Cerebellar cortex (tissue), 1 donor: ENCODE data around the gene BMP8B.
"Not testable (repeated sequence)": the region's sequence is repeated elsewhere in the genome, so short reads cannot be mapped to it uniquely, and the experiment has no call there.

ENCODE experiments used
- DNase-seq: peaks from one replicate; pipeline ENCODE4 v3.0.0-alpha.2; 2015; ENCODE audit warnings: low spot score

Gene BMP8B

DNA sequence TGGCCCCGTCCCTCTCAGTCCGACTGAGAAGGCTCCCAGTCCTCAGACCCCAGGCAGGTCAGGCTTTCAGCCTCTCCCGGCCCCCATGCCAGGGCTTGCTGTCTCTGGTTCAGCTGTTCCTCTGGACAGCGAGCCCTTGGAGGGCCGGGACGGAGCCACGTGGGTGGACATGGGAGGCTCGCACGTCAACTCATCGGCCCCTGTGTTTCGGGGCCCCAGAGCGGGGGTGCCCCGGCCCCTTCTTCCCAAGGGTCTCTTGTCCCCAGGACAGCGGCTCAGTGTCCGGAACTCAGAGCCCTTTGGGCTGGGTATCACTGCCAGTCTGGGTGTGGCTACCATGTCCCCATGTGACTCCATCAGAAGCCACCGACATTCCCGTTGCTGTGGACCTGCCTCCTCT is 10.8 kb downstream of the BMP8B start:
- not testable (repeated sequence) for DNase-seq

DNA sequence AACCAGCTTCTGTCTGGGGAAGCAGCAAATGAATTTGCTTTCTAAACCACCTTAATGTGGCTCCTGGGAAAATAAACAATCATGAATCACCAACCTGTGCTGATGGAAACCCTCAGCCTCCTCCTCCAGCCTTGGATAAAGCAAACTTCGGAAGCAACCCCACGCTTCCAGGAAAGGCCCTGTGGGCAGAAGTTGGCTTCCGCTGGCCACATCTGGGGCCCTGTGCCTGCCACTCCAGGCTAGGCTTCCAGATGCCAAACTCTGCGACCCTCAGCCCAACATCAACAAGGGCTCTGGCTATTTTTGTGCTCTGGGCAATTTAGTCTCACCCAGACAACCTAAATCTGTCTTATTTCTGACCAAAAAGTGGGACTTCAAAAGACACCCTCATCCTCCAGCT is 11.4 kb downstream of the BMP8B start:
- no peak for DNase-seq

DNA sequence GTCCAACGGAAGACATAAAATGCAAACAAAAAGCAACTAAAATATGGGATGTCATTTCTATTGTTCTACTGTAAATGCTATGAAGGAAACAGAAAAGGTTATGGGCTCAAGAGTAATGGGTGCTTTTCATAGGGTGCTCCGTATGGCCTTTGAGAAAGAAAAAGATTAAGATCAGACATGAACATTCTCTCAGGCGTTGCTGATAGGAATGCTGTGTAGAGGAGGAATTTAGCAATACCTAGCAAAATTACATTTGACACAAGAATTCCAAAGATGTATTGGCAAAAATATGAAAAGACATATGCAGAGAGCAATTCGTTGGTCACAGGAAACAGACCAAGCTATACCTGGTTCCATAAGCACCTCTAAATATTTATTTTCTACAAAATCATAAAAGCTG is 11.8 kb downstream of the BMP8B start:
- DNase-seq = no peak

DNA sequence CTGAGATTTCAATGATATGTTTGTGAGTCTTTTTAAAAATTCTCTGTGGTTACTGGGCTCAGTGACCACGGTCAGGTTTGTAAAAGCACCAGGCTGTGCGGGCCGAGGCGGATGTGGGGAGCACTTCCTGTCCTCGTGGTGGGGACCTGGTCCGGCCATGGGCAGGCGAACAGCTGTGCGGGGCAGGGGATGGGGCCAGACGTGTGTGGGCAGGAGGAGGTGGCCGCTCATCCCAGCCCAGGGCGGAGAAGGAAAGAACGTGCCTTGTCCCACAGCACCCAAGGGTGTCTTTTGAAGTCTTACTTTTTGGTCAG is 12.3 kb downstream of the BMP8B start:
- DNase-seq = no peak

DNA sequence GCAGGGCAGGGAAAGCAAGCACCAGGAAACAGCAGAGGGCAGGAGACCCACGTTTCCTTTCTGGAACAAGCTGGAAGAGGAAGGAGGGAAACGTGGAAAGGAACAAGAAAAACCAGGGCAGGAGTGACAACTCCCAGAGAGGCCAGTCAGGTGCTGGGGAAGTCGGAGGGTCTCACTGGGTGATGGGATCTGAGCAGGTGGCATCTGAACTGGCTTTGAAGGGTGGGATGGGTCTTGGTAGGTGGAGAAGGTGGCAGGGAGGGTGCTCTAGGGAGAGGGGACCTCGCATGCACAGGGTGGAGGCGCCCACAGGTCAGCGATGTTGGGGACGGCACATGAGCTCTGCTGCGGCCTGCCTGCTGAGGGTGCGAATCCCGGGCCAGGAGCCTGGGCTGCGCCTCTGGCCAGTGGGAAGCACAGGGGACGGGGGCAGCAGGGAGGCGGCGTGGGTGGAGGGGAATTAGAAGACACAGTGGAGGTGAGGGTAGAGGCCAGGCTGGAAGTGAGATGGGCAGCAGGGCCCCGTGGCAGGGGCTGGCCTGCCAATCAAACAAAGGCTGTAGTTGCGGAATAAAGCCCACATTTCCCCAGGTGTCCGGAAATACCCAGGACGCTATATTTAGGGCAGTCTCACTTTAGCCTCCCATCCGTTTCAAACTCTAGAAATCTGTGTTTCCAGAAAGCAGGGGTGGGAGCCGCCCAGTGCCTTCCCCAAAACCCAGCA is 12.8 kb downstream of the BMP8B start:
- DNase-seq = not testable (repeated sequence)

DNA sequence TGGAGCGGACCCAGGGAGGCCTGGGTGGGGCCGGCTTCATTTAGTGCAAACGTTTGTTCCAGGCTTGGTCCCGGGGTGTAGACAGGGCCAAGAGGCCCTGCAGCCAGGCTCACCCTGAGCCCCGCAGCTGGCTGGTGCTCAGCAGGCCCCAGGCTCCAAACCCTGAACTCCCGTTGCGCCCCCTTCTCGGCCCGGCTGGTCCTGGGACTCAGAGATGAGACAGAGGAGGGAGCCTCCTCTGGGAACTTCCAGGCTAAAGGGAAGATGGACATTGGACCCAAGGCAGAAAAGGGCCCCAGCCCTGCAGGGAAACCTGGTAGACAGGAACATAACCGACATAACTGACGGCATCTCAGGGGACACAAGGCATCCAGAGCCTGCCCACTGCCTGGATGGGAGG is 13.5 kb downstream of the BMP8B start:
- not testable (repeated sequence) for DNase-seq

DNA sequence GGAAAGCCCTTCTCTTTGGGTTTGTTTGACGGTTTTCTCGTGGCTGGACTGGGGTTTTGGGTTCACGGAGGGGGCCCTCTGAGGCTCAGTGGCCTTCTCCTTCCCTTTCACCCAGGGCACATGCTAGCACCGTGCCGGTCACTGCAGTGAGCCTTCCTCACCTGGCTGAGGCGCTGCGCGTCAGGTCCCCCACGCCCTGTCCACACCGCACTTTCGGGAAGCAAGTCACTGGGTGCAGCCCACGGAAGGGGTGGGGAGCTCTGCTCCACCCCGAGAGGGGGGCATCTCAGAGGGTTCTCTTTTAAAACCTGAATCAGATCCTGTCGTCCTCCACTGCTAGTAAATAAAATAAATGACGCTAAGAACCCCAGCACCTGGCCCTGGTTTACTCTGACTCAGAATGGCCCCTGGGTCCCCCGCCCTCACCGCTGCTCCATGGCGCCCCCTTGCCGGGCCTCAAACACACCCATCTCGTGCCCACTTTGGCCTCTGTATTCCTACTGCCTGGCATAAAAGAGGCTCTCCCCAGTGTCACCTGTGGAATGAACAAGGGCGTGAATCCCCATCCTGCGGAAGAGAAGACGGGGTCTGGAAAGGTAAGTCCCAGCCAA is 15.2 kb downstream of the BMP8B start:
- DNase-seq = not testable (repeated sequence)

DNA sequence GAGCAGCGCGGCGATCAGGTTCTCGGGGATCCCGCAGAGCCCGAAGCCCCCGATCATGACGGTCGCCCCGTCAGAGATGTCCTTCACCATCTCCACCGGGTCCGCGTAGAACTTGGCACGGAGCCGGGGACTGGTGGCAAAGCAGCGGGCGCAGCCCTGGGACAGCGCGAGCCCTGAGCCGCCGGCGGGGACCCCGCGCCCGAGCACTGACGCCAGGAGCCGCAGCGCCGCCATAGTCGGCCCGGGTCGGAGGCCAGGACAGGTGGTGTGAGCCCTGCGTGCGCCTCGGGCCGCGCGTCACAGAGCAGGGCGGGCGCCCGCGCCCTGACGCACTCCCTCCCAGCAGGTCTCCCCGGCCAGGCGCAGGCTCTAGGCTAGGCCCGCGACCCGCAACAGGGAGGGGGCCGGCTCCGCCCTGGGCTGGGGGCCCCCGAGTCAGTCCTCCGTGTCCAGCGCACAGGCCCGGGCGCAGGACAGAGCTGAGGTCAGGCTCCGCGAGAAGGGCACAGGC is 17.6 kb downstream of the BMP8B start, which contains the start of gene OXCT2:
Gene OXCT2, minus strand, starts transcription at position 327 of the 511 bp plus-strand sequence. Its CDS starts 93 bp downstream, at position 234.
- DNase-seq = not testable (repeated sequence)

DNA sequence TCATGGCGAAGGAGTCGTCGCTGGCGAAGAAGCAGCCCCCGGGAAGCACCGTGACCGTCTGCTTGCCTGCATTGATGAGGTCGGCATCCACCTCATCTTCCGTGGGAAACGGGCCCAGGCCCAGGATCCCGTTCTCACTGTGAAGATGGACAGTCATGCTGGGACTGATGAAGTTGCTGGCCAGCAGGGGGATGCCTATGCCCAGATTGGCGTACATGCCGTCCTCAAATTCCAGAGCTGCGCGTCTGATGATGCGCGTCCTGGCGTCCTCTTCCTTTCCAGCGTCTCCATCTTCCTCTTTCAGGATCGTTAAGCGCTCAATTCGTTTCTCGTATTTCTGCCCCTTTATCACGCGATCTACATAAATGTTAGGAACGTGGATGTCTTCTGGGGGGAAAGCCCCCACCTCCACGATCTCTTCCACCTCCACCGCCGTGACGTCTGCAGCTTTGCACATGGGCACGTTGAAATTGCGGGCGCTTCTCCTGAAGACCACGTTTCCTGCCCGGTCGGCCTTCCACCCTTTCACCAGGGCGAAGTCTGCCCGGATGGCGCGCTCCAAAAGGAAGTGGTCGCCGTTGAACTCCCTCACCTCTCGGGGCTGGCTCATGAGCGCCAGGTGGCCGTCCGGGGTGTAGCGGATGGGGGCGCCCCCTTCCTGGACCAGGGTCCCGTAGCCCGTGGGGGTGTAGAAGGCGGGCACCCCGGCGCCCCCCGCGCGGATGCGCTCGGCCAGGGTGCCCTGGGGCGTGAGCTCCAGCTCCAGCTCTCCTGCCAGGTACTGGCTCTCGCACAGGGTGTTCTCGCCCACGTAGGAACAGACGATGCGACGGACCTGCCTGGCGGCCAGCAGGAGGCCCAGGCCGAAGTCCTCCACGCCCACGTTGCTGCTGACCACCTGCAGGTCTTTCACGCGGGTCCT is 18.3 kb downstream of the BMP8B start:
- DNase-seq = not testable (repeated sequence)

DNA sequence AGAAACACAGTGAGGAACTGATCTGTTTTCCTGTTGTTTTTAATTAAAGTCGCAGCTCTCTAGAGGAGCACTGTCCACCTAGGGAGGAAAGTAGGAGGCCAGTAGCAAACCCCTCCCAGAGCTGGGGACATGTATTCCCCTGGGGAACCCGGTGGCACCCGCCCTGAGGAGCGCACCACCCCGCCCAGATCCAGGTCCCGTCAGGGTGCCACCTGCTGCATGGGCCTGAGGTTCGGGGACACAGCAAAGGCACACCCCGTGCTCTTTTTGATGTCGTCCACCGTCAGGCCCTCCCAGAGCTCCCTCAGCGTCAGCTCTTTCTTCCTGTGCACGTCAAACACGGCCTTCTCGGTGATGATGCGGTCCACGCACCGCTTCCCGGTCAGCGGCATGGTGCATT is 19.2 kb downstream of the BMP8B start:
- DNase-seq = not testable (repeated sequence)

DNA sequence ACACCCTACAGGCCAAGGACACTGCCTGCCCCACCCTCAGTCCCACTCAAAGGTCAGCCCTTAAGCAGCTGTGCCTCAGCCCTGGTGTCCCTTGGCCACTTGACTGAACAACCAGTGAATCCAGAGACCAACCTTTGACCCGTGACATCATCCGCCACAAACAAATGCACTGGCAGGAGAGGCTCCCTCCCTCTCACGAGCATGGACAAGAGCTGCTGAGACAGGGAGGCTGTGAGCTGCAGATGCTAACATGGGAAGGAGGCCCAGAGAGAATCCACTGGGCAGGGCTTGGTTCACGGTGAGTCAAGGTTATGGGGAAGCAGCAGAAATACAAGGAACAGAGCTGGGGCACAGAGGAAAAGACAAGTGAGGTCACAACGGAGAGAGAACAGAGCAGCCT is 22.2 kb downstream of the BMP8B start:
- not testable (repeated sequence) for DNase-seq

DNA sequence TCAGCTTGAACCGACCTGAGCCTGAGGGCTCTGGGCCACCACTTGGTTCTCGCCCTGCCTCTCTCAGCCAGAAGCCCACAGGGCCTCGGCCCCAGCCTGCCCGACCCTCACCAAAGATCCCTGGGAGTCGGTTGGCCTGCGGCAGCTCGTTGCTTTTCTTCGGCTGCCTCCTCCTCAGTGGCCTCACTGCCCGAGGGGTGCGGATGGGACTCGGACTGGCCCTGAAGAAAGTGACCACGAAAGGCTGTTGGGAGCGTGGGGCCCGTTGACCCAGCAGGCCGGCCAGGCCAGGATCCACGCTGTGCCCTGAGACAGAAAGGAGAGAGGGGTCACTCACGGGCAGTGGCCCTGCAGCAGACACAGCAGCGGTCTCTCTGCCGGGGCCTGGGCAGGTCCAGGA is 24.2 kb downstream of the BMP8B start:
- DNase-seq = not testable (repeated sequence)

DNA sequence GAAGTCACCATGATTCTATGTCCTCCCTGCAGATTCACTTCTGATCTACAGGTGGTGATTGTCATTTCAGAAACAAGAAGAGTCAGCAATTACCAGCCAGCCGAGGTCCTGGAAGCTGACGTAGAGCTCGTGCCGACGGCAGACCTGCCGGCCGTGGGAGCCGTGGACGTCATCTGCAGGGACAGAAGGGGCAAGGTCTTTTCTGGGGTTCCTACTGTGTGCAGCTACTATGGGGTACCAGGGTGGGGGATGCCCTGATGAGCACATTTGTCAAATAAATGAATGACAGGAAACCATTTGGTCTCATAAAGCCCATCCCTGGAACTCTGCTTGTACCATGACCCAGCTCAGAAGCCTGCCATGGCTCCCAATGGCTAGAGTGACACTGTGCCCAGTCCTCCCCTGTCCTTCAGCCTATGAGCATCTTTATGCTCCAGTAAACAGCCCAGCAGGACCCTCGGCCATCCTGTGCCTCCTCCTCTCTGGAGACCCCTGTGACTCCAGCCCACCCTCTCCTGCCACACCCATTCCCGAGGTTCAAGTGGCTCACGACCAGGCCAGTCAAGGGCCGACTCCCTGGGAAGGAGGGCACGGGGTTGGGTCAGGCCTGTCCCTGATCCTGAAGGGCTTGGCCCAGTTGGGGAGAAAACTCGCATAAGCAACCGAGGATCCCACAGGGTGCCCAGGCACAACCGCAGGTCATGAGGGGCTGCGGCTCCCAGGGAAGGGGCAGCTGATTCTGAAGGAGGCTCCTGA is 24.9 kb downstream of the BMP8B start:
- not testable (repeated sequence) for DNase-seq

DNA sequence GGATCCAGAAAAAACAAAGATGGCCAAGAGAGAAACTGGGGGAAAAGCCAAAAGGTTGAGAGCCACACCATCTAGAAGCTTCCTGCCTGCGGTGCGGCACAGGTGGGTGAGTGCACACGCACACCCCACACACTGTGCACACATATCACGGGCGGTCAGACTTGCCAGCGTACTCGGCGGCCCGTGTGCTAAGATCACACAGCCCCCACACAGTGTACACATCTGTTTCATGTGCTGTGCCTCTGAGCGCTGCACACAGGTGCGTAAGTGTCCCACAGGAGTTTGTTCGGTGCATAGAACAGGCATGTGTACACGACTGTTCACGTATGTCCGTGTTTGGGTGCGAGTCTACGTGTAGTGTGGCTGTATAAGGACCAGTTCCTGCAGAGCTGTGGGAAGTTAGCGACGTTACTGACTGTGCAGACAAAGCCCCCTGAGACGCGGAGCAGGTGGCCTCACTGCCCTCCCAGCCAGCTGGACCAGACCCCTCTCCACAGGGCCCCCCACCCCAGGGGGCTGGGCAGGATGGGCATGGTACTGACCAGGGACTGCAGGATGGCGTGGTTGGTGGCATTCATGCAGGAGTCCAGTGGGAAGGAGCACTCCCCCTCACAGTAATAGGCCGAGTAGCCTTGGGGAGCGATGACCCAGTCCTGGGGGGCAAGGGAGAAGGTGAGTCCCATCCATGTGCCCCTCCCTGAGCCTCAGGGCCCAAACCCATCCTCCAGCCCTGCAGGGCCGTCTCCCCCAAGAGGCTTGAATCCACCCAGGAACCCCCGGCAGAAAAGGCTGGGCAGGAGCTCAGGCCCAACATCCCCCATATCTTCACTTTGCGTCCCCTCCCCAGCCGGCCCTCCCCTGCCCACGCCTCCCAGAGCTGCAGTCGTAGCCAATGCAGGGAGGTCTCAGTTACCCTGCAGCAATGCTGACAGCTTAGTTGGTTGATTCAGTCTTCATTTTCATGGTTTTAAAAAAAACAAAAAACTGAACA is 25.8 kb downstream of the BMP8B start:
- no peak for DNase-seq

DNA sequence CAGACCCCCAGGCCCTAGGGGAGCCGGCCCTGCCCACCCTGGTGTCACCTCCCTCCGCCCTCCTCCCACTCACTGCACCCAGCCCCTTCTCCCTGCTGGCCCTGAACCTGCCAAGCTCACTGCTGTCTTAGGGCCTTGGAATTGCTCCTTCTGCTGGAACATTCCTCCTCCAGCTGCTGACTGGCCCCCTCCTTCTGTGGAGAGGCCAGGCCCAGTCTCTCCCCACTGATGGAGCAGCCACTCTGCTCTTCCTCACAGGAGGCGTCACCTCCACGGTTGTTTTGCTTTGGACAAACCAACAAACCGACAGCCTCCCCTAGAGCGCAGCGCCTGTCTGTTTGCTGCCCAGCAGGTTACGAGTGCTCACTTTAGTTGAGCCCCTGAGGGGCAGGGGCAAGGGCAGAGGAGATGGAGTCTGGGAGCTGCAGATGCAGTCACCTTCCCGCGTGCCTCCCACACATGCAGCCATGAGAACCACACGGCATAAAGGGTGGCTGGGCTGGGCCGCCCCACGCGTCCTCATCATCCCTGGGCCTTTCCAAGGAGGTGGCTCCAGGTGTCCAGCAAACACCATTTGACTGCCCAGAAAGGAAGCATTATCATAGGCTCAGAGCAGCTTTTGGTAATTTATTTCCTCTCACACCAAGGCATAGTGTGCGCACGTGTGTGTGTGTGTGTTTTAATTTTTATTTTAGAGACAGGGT is 27.0 kb downstream of the BMP8B start:
- no peak for DNase-seq

DNA sequence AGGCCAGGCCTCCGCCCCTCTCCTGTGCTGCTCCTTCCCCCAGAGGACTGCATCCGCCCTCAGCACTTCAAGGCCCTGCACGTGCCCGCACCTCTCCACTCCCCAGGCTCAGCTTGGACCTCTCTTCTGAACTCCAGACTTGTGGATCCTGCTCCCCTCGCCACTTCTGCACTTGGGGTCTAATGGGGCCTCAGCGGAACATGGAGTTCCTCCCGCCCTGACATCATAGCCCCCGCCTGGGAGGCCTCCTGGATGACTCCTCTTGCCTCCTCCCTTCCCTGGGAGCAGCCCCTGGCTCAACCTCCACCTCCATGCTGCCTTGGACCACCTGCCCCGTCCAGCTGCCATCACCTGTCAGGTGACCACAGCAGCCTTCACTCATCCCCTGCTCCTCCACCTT is 27.6 kb downstream of the BMP8B start:
- no peak for DNase-seq

DNA sequence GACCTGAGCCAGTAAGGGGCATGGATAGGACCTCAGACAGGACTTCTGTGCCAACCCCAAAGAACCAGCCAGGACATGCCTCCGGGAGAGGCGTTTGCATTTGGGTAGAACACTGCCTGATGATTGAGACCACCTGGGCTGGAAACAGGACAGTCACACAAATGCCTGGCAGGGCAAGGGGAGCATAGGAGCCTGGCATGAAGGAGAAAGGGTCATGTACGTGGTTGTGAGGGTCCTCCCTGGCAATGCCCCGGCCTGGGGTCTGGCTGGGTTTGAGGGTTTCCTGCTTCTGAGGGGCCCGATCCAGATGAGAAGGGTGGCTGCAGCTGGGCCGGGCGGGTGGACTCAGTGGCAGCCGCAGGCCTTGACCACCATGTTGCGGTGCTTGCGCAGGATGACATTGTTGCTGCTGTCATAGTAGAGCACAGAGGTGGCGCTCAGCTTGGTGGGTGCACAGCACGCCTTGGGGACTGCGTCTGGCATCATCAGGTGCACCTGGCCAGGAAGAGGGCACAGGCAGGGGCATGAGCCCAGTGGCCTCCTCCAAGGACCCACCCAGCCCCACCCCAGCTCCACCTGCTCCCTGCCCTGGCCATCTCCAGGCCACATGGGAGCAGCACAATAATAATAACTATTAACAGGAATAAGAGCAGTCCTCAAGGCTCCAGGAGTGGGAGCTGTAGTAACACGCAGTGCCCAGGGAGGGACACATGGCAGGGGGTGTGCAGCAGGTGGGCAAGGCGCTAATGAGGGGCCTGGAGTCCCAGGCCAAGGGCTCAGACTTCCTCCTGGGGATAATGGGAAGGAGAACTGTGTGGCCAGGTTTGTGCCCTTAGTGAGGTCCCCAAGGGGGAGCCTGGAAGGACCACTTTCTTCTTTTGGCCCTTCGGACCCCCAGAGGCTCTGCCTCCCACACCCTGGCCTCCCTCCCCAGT is 28.3 kb downstream of the BMP8B start:
- DNase-seq = no peak

DNA sequence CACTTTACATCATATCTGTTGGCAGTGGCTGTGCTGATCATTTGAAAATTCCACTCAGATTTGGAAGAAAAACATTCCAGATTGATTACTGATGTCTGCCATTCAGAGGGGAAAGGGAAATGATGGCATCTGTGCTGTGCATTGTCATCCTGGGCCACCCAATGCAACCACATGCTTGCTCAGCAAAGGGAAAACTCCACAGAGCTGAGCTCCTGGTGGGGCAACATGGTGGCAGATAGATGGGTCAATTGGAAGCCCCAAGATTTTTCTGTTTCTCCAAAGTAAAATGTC is 29.3 kb downstream of the BMP8B start:
- DNase-seq = no peak
